ENCODE results near the gene NCOA7. TPM values are rescaled to one million over a fixed set of nuclear protein-coding genes. Genes with fewer than 3 reads are reported as not detected.

Gene NCOA7
- total and polyA plus RNA-seq, 2 of the 8 experiments (the other 6 are each of a cell fraction or from before 2014, with no cell fraction given): 2.6 to 10.7 TPM

DNA sequence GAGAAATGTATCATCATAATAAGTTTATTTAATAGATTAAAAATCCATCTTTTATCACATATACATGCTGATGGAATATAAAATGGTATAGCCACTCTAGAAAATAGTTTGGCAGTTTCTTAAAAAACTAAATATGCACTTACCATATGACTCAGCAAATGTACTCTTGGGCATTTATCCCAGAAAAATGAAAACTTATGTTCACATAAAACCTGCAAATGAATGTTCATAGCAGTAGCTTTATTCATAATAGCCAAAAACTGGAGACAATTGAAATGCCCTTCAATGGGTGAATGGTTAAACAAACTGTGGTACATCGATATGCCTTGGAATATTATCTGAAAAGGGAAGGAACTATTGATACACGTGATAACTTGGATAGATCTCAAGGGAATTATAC lies 6.4 kb upstream of the NCOA7 start (continued):
- no peak for TF ChIP-seq KDM4A (IDR thresholded peaks at IDR 0.05; ENCODE audit: low read depth, low read length, severe bottlenecking)
- TF ChIP-seq CHD1 (IDR thresholded peaks at IDR 0.05; ENCODE audit: low read depth, low read length): no peak
- no peak for TF ChIP-seq ZNF274 (IDR thresholded peaks at IDR 0.05; ENCODE audit: borderline replicate concordance, extremely low read depth, low read length)
